HepG2 (cell line): ENCODE data around the gene STAP2. TPM values are rescaled to one million over a fixed set of nuclear protein-coding genes. Genes with fewer than 3 reads are reported as not detected.

ENCODE experiments used
- AHR ChIP-seq: IDR thresholded peaks from 2 replicates; pipeline ENCODE4 v1.6.1; 2018; ENCODE audit warnings: missing genetic modification reagents, missing compliant biosample characterization
- ATF7 ChIP-seq, 2 experiments: fragments of 450-650 bp in 1 of 2; sonication (generic) in 1 of 2; formaldehyde crosslinking in 1 of 2; IDR thresholded peaks; 2 replicates each; pipeline versions ENCODE4 v1.4.0 to v1.6.1; 2016 to 2020; ENCODE audit warnings: antibody characterized with exemption in 1 of 2, mild to moderate bottlenecking in 1 of 2, missing genetic modification reagents in 1 of 2
- DR1 ChIP-seq: sonication (generic); formaldehyde crosslinking; IDR thresholded peaks from 2 replicates; pipeline ENCODE4 v1.8.0; 2021; ENCODE audit warnings: mild to moderate bottlenecking, missing genetic modification reagents, inconsistent platforms
- MTA1 ChIP-seq: sonication (generic); formaldehyde crosslinking; IDR thresholded peaks from 2 replicates; pipeline ENCODE4 v1.4.0; 2020; ENCODE audit warnings: missing genetic modification reagents, mild to moderate bottlenecking, borderline replicate concordance
- NAIF1 ChIP-seq: sonication (generic); formaldehyde crosslinking; IDR thresholded peaks from 2 replicates; pipeline ENCODE4 v1.5.0; 2020; ENCODE audit warnings: mild to moderate bottlenecking, missing genetic modification reagents, borderline replicate concordance
- PCBP2 ChIP-seq: fragments of 200-400 bp; formaldehyde crosslinking; optimal IDR thresholded peaks from 2 replicates; pipeline ENCODE3; 2018; ENCODE audit warnings: low read length, low read depth; ENCODE audit not compliant: poor library complexity, severe bottlenecking
- RBM39 ChIP-seq: fragments of 200-400 bp; formaldehyde crosslinking; IDR thresholded peaks from one replicate; pipeline ENCODE4 v1.6.1; 2018; ENCODE audit warnings: antibody characterized with exemption, mild to moderate bottlenecking, low read depth, low read length; ENCODE audit not compliant: poor library complexity, severe bottlenecking
- SATB2 ChIP-seq: sonication (generic); formaldehyde crosslinking; IDR thresholded peaks from 2 replicates; pipeline ENCODE4 v1.5.0; 2020; ENCODE audit warnings: missing genetic modification reagents
- SNAPC2 ChIP-seq: sonication (generic); formaldehyde crosslinking; IDR thresholded peaks from 2 replicates; pipeline ENCODE4 v1.8.1; 2022; ENCODE audit warnings: mild to moderate bottlenecking, missing genetic modification reagents
- TBX2 ChIP-seq: sonication (generic); formaldehyde crosslinking; IDR thresholded peaks from 2 replicates; pipeline ENCODE4 v1.5.0; 2020; ENCODE audit warnings: missing genetic modification reagents, mild to moderate bottlenecking, borderline replicate concordance
- ZBTB49 ChIP-seq: sonication (generic); formaldehyde crosslinking; IDR thresholded peaks from 2 replicates; pipeline ENCODE4 v1.4.0; 2020; ENCODE audit warnings: missing genetic modification reagents, borderline replicate concordance
- ZBTB8A ChIP-seq: sonication (generic); formaldehyde crosslinking; IDR thresholded peaks from 2 replicates; pipeline ENCODE4 v1.4.0; 2020; ENCODE audit warnings: mild to moderate bottlenecking, low read depth, missing genetic modification reagents, borderline replicate concordance
- ZNF34 ChIP-seq: sonication (generic); formaldehyde crosslinking; IDR thresholded peaks from 2 replicates; pipeline ENCODE4 v1.4.0; 2020; ENCODE audit warnings: mild to moderate bottlenecking, missing genetic modification reagents, borderline replicate concordance
- ZNF574 ChIP-seq: sonication (generic); formaldehyde crosslinking; IDR thresholded peaks from 2 replicates; pipeline ENCODE4 v1.4.0; 2020; ENCODE audit warnings: missing genetic modification reagents
- ZNF646 ChIP-seq: sonication (generic); formaldehyde crosslinking; IDR thresholded peaks from 2 replicates; pipeline ENCODE4 v1.9.0; 2021; ENCODE audit warnings: mild to moderate bottlenecking, missing genetic modification reagents
- ZNF776 ChIP-seq: sonication (generic); formaldehyde crosslinking; IDR thresholded peaks from 2 replicates; pipeline ENCODE4 v1.4.0; 2020; ENCODE audit warnings: mild to moderate bottlenecking, missing genetic modification reagents
- ZNF782 ChIP-seq: sonication (generic); formaldehyde crosslinking; IDR thresholded peaks from 2 replicates; pipeline ENCODE4 v1.4.0; 2020; ENCODE audit warnings: missing genetic modification reagents, mild to moderate bottlenecking, borderline replicate concordance
- polyA plus RNA-seq, 8 experiments: library from polyadenylated mRNA; depleted of rRNA in 3 of 8; stranded (reverse) in 7 of 8; unstranded in 1 of 8; fragments of >200 nt; fragmentation: Illumina TruSeq in 4 of 8; extraction: Trizol in 4 of 8; gene quantifications; 2 replicates each; pipeline versions ENCODE4 v1.2.1 to v1.2.3, GENCODE V29; 2011 to 2016; ENCODE audit warnings: low read depth in 4 of 8, missing spikeins in 1 of 8, mixed read lengths in 1 of 8; ENCODE audit not compliant: insufficient read depth in 1 of 8
- total RNA-seq, 5 experiments: library from RNA; depleted of rRNA; stranded (reverse); fragments of >200 nt; fragmentation: Illumina TruSeq; extraction: Trizol; gene quantifications; 2 replicates each; pipeline ENCODE4 v1.2.3, GENCODE V29; 2016; ENCODE audit warnings: low read depth in 1 of 5

Gene STAP2
- total and polyA plus RNA-seq, 2 of the 13 experiments (the other 11 are each of a cell fraction or from before 2014, with no cell fraction given) = 39.0 to 43.7 TPM

GRCh38 chr19:4342615-4343369, 4.2 kb upstream of the STAP2 start (continued):
- TF ChIP-seq RBM39 (no peak), ATF7 (IDR thresholded peaks at IDR 0.05) (peak; percentile 5; the same call in 1 of the 2 replicates), ATF7 (CRISPR knock-in tag; IDR thresholded peaks at IDR 0.05) (no peak), SATB2 (CRISPR knock-in tag) (no peak), SNAPC2 (CRISPR knock-in tag) (peak; percentile 40; the same call in 1 of the 2 replicates), ZNF782 (no peak), PCBP2 (no peak), ZNF34 (no peak), MTA1 (CRISPR knock-in tag) (no peak), TBX2 (peak; percentile 72), AHR (no peak), ZBTB49 (no peak), ZBTB8A (CRISPR knock-in tag) (no peak), ZNF574 (CRISPR knock-in tag) (peak; percentile 40), ZNF646 (CRISPR knock-in tag) (no peak), ZNF776 (no peak; the same call in 1 of the 2 replicates), NAIF1 (no peak; the same call in 1 of the 2 replicates), DR1 (CRISPR knock-in tag) (peak; percentile 83)
